SU-DHL-6 (cell line): ENCODE results near the gene ASTN2.

Experiments
- H2AFZ ChIP-seq: fragments of 200-600 bp; sonication (generic); 2 replicates; pipeline ENCODE4 v1.6.1; 2014; ENCODE audit warnings: low read depth, mild to moderate bottlenecking, moderate library complexity, mixed read lengths, antibody characterized with exemption, low read length; ENCODE audit not compliant: severe bottlenecking
- H3F3A ChIP-seq: fragments of 200-600 bp; shearing (Covaris generic); 2 replicates; pipeline ENCODE4 v1.6.0; 2016; ENCODE audit warnings: antibody characterized with exemption, mild to moderate bottlenecking; ENCODE audit not compliant: insufficient read depth
- H3K27ac ChIP-seq: fragments of 200-600 bp; sonication (generic); 2 replicates; pipeline ENCODE4 v1.5.1; 2016; ENCODE audit warnings: low read depth, mild to moderate bottlenecking, low read length, moderate library complexity, mixed read lengths
- H3K27me3 ChIP-seq: fragments of 200-600 bp; sonication (generic), shearing (Covaris generic); 2 replicates; pipeline ENCODE4 v1.6.0; 2014; ENCODE audit warnings: mild to moderate bottlenecking, low read length
- H3K36me3 ChIP-seq: fragments of 200-600 bp; sonication (generic); 2 replicates; pipeline ENCODE4 v1.6.1; 2014; ENCODE audit warnings: mild to moderate bottlenecking, low read length, mixed read lengths
- H3K4me2 ChIP-seq: fragments of 300-600, 200-600 bp; shearing (Covaris generic), sonication (generic); 2 replicates; pipeline ENCODE4 v1.6.0; 2014; ENCODE audit warnings: low read length, low read depth, mild to moderate bottlenecking; ENCODE audit not compliant: poor library complexity, severe bottlenecking
- H3K4me3 ChIP-seq: fragments of 200-600 bp; sonication (generic); 2 replicates; pipeline ENCODE4 v1.5.1; 2014; ENCODE audit warnings: antibody characterized with exemption, low read length, mild to moderate bottlenecking, mixed read lengths; ENCODE audit not compliant: insufficient read depth, poor library complexity, severe bottlenecking
- H3K79me2 ChIP-seq: fragments of 200-600 bp; sonication (generic); 2 replicates; pipeline ENCODE4 v1.6.1; 2014; ENCODE audit warnings: mild to moderate bottlenecking, low read length, moderate library complexity; ENCODE audit not compliant: insufficient read depth
- H3K9ac ChIP-seq: fragments of 200-600 bp; sonication (generic); 2 replicates; pipeline ENCODE4 v1.7.0; 2014; ENCODE audit warnings: mild to moderate bottlenecking, low read length
- H3K9me2 ChIP-seq: fragments of 200-600 bp; sonication (generic); replicated peaks from 2 replicates; pipeline ENCODE4 v1.6.1; 2014; ENCODE audit warnings: low read length; ENCODE audit not compliant: insufficient read depth
- H3K9me3 ChIP-seq: fragments of 200-600 bp; sonication (generic); 2 replicates; pipeline ENCODE4 v1.6.1; 2014; ENCODE audit warnings: low read length, mixed read lengths; ENCODE audit not compliant: insufficient read depth
- H4K20me1 ChIP-seq: fragments of 200-600 bp; sonication (generic); 2 replicates; pipeline ENCODE4 v1.6.1; 2014; ENCODE audit warnings: low read depth, mild to moderate bottlenecking, antibody characterized with exemption, low read length, moderate library complexity, mixed read lengths
- CTCF ChIP-seq: fragments of 200-600 bp; sonication (generic); IDR thresholded peaks from one replicate; pipeline ENCODE4 v1.5.1; 2017; ENCODE audit warnings: antibody characterized with exemption, mild to moderate bottlenecking, low read length, moderate library complexity; ENCODE audit not compliant: insufficient read depth, poor library complexity, severe bottlenecking
- EZH2phosphoT487 ChIP-seq: fragments of 200-600 bp; sonication (generic), shearing (Covaris generic); conservative IDR thresholded peaks from 2 replicates; pipeline ENCODE4 v1.6.1; 2018; ENCODE audit warnings: mild to moderate bottlenecking, antibody characterized with exemption, low read length, moderate library complexity, mixed read lengths

Gene ASTN2

GRCh38 chr9:116380496-116380995 lies 1034.3 kb downstream of the ASTN2 start:
- Histone ChIP-seq H3F3A (no peaks in the 10 kb centered on the region), H3K9me2 (no peaks in the 10 kb centered on the region), H3K4me2 (no peak overlapping the region), H3K79me2 (no peaks in the 10 kb centered on the region), H3K9me3 (no peaks in the 10 kb centered on the region), H3K4me3 (no peak overlapping the region), H3K36me3 (no peaks in the 10 kb centered on the region), H2AFZ (no peak overlapping the region), H3K27ac (no peak overlapping the region), H3K9ac (no peak overlapping the region), H4K20me1 (no peaks in the 10 kb centered on the region), H3K27me3 (no peaks in the 10 kb centered on the region)
- TF ChIP-seq EZH2phosphoT487, result no peak
- no peak for TF ChIP-seq CTCF

GRCh38 chr9:116379821-116380220 lies 1035.0 kb downstream of the ASTN2 start:
- H3K4me2 ChIP-seq, result no peak overlapping the region
- TF ChIP-seq EZH2phosphoT487, result no peak
- no peak for TF ChIP-seq CTCF
- no peak overlapping the region for H2AFZ ChIP-seq
- no peak overlapping the region for H3K4me3 ChIP-seq
- no peak overlapping the region for H3K9ac ChIP-seq
- H4K20me1 ChIP-seq, result no peaks in the 10 kb centered on the region
- no peaks in the 10 kb centered on the region for H3F3A ChIP-seq
- no peak overlapping the region for H3K27ac ChIP-seq
- H3K27me3 ChIP-seq, result no peaks in the 10 kb centered on the region
- H3K9me2 ChIP-seq, result no peaks in the 10 kb centered on the region
- H3K36me3 ChIP-seq, result no peaks in the 10 kb centered on the region
- no peaks in the 10 kb centered on the region for H3K79me2 ChIP-seq
- H3K9me3 ChIP-seq, result no peaks in the 10 kb centered on the region

GRCh38 chr9:116378873-116379272 lies 1036.0 kb downstream of the ASTN2 start:
- Histone ChIP-seq H3K4me2 (no peak overlapping the region), H3K4me3 (no peak overlapping the region), H2AFZ (no peak overlapping the region), H3K9me3 (no peaks in the 10 kb centered on the region), H3K79me2 (no peaks in the 10 kb centered on the region), H3F3A (no peaks in the 10 kb centered on the region), H4K20me1 (no peaks in the 10 kb centered on the region), H3K36me3 (no peaks in the 10 kb centered on the region), H3K9me2 (no peaks in the 10 kb centered on the region), H3K27me3 (no peaks in the 10 kb centered on the region), H3K27ac (no peak overlapping the region), H3K9ac (no peak overlapping the region)
- TF ChIP-seq EZH2phosphoT487 (no peak), CTCF (no peak)
